Activated CD8-positive, alpha-beta memory T cell treated with anti-CD3 and anti-CD28 coated beads for 4 hours (primary cell): ENCODE measurements around the gene PPM1D.
"Not testable (repeated sequence)": the region's sequence is repeated elsewhere in the genome, so short reads cannot be mapped to it uniquely, and the experiment has no call there.

Experiments
- DNase-seq, 2 donors: peaks; one replicate each; pipeline ENCODE4 v3.0.0-alpha.2; 2020; ENCODE audit warnings: low read depth in 2 of 2

PPM1D gene

GRCh38 chr17:60668741-60669140 is 68.7 kb downstream of the PPM1D start:
- not testable (repeated sequence) for DNase-seq

GRCh38 chr17:60671482-60671881 is 71.5 kb downstream of the PPM1D start:
- no peak for DNase-seq

- not testable (repeated sequence) for DNase-seq
Measured at GRCh38 chr17:60674637-60675036, 74.6 kb downstream of the PPM1D start.

GRCh38 chr17:60675997-60676396 is 76.0 kb downstream of the PPM1D start:
- no peak for DNase-seq

GRCh38 chr17:60676758-60677307 is 76.8 kb downstream of the PPM1D start:
- no peak for DNase-seq

- DNase-seq: peak; percentile 91 to 95
Measured at GRCh38 chr17:60677308-60678117, 77.5 kb downstream of the PPM1D start, which contains the start of gene BCAS3. TSS of gene BCAS3 (plus strand) at chr17:60677851.

- no peak for DNase-seq
Measured at GRCh38 chr17:60678118-60678444, 78.1 kb downstream of the PPM1D start.

- DNase-seq: no peak
Measured at GRCh38 chr17:60679287-60679686, 79.3 kb downstream of the PPM1D start.

- DNase-seq: no peak
Measured at GRCh38 chr17:60680754-60681153, 80.8 kb downstream of the PPM1D start.

- DNase-seq: no peak
Measured at GRCh38 chr17:60685437-60685836, 85.4 kb downstream of the PPM1D start.

- no peak for DNase-seq
Measured at GRCh38 chr17:60695960-60696359, 96.0 kb downstream of the PPM1D start.

- no peak for DNase-seq
Measured at GRCh38 chr17:60699090-60699489, 99.1 kb downstream of the PPM1D start.

- no peak for DNase-seq
Measured at GRCh38 chr17:60704170-60704569, 104.2 kb downstream of the PPM1D start.

GRCh38 chr17:60712675-60713074 is 112.7 kb downstream of the PPM1D start:
- no peak for DNase-seq

- DNase-seq: no peak
Measured at GRCh38 chr17:60713608-60714007, 113.6 kb downstream of the PPM1D start.
